Stimulated activated CD8-positive, alpha-beta memory T cell treated with anti-CD3 and anti-CD28 coated beads, Interleukin-7, amount 100 ng/mL, for 48 hours (primary cell): ENCODE data around the gene ARL15.
"Not testable (repeated sequence)": the region's sequence is repeated elsewhere in the genome, so short reads cannot be mapped to it uniquely, and the experiment has no call there.

Source experiments
- DNase-seq, 2 donors: peaks; one replicate each; pipeline ENCODE4 v3.0.0-alpha.2; 2020; ENCODE audit warnings: low read depth in 1 of 2; ENCODE audit errors: extremely low read depth in 1 of 2

The ARL15 gene

GRCh38 chr5:54103871-54104270, 206.5 kb downstream of the ARL15 start:
- DNase-seq, result no peak

GRCh38 chr5:54098267-54098666, 212.1 kb downstream of the ARL15 start:
- no peak for DNase-seq

GRCh38 chr5:54095969-54096368, 214.4 kb downstream of the ARL15 start:
- DNase-seq, result no peak

GRCh38 chr5:54094706-54095105, 215.7 kb downstream of the ARL15 start:
- DNase-seq, result no peak

GRCh38 chr5:54093861-54094260, 216.5 kb downstream of the ARL15 start:
- no peak for DNase-seq

GRCh38 chr5:54093081-54093492, 217.3 kb downstream of the ARL15 start:
- DNase-seq, result no peak

GRCh38 chr5:54091307-54092130, 218.9 kb downstream of the ARL15 start:
- no peak for DNase-seq

- no peak for DNase-seq
Observed at GRCh38 chr5:54090495-54091120, 219.8 kb downstream of the ARL15 start.

- DNase-seq, result no peak
Observed at GRCh38 chr5:54088081-54088480, 222.3 kb downstream of the ARL15 start.

- no peak for DNase-seq
Observed at GRCh38 chr5:54087436-54087835, 222.9 kb downstream of the ARL15 start.

GRCh38 chr5:54086191-54086590, 224.2 kb downstream of the ARL15 start:
- no peak for DNase-seq

GRCh38 chr5:54084696-54085095, 225.7 kb downstream of the ARL15 start:
- no peak for DNase-seq

- DNase-seq, result no peak
Observed at GRCh38 chr5:54083851-54084250, 226.5 kb downstream of the ARL15 start.

GRCh38 chr5:54083245-54083644, 227.1 kb downstream of the ARL15 start:
- no peak for DNase-seq

GRCh38 chr5:54081415-54081814, 229.0 kb downstream of the ARL15 start:
- no peak for DNase-seq

- no peak for DNase-seq
Observed at GRCh38 chr5:54080831-54081230, 229.5 kb downstream of the ARL15 start.

GRCh38 chr5:54073735-54074134, 236.6 kb downstream of the ARL15 start:
- no peak for DNase-seq

- no peak for DNase-seq
Observed at GRCh38 chr5:54073131-54073530, 237.2 kb downstream of the ARL15 start.

GRCh38 chr5:54066433-54066832, 243.9 kb downstream of the ARL15 start:
- no peak for DNase-seq

- no peak for DNase-seq
Observed at GRCh38 chr5:54063817-54064216, 246.6 kb downstream of the ARL15 start.

- no peak for DNase-seq
Observed at GRCh38 chr5:54062958-54063357, 247.4 kb downstream of the ARL15 start.

GRCh38 chr5:54060919-54061318, 249.5 kb downstream of the ARL15 start:
- not testable (repeated sequence) for DNase-seq
